ENCODE results near the gene NOTUM. TPM values are rescaled to one million over a fixed set of nuclear protein-coding genes. Genes with fewer than 3 reads are reported as not detected.
A peak's percentile ranks its signal among the peaks of the same experiment; 100 is the strongest.

The NOTUM gene
- polyA plus RNA-seq, 3 donors = not detected

GRCh38 chr17:81902653-81903414 is 58.2 kb downstream of the NOTUM start:
- H3K36me3 ChIP-seq (replicated peaks in 1 of 2; ENCODE audit: control insufficient read depth in 1 of 2, insufficient read depth in 2 of 2, low read length in 2 of 2) = peaks cover 36 to 56% of the 10 kb centered on the region in 2 donors
- no peak overlapping the region for H2AFZ ChIP-seq (ENCODE audit: insufficient read depth, low read depth, low read length, poor library complexity, severe bottlenecking)
- H3K4me1 ChIP-seq (ENCODE audit: control insufficient read depth in 1 of 2, insufficient read depth in 2 of 2, low read length in 2 of 2) = peaks cover 0 to 12% of the 10 kb centered on the region in 2 donors
- peaks cover 2% of the 10 kb centered on the region for H3K4me1 Mint-ChIP-seq
- peak overlapping the region in 1 of 2 donors; percentile 51 for H3K4me3 Mint-ChIP-seq
- peaks cover 4% of the 10 kb centered on the region for H3K79me2 ChIP-seq (ENCODE audit: insufficient read depth, low read length)
- no peak overlapping the region for H3K4me3 ChIP-seq (replicated peaks in 1 of 3; ENCODE audit: low read depth in 2 of 3, low read length in 3 of 3)
- WGBS (ENCODE audit: insufficient coverage) = 32% methylated on average over 37 of the region's 47 CpGs
- intact Hi-C loops (cut with micrococcal nuclease) = no loop called here
- H3K9me3 ChIP-seq (replicated peaks in 1 of 2; ENCODE audit: control insufficient read depth in 1 of 2, insufficient read depth in 1 of 2, low read length in 2 of 2) = no peaks in the 10 kb centered on the region
- peak overlapping the region; percentile 31 for H3K4me2 ChIP-seq (replicated peaks; ENCODE audit: extremely low read depth, low read length, poor library complexity, severe bottlenecking)
- H3K27me3 Mint-ChIP-seq (ENCODE audit: low read depth in 3 of 3) = peaks cover 19 to 33% (median 21%) of the 10 kb centered on the region in 3 donors
- TF ChIP-seq CTCF (IDR thresholded peaks at IDR 0.05) = no peak
- DNase-seq = no peak
- no peak overlapping the region for H3K9ac ChIP-seq (ENCODE audit: insufficient read depth, low read length, poor library complexity, severe bottlenecking)
- H3K27ac Mint-ChIP-seq = no peak overlapping the region
- peaks cover 3 to 20% of the 10 kb centered on the region in 2 donors for H3K27me3 ChIP-seq (ENCODE audit: control insufficient read depth in 2 of 2, insufficient read depth in 2 of 2, low read length in 2 of 2)
- no peak overlapping the region for H3K27ac ChIP-seq (ENCODE audit: low read depth in 1 of 2, low read length in 2 of 2)
- peaks cover 0 to 12% (median 0%) of the 10 kb centered on the region in 7 donors for H3K9me3 Mint-ChIP-seq
- peaks cover 53 to 62% of the 10 kb centered on the region in 2 donors for H3K36me3 Mint-ChIP-seq
- H4K20me1 ChIP-seq (ENCODE audit: insufficient read depth, low read length) = peaks cover 27% of the 10 kb centered on the region

Other genes starting within 250 kb of the NOTUM start
- 1 to 10 TPM; 1.8 to 2.3 (median 1.9) TPM for gene SLC25A10, start 248.9 kb downstream of the NOTUM start, polyA plus RNA-seq
- not detected for gene GCGR, start 157.0 kb downstream of the NOTUM start, polyA plus RNA-seq
- 10 to 100 TPM; 48.4 to 63.0 (median 48.5) TPM for gene MCRIP1, start 127.9 kb downstream of the NOTUM start, polyA plus RNA-seq
- 1 to 10 TPM in 1 of 3 donors, under 1 TPM in 2; 0.22 to 1.5 (median 0.33) TPM for gene PPP1R27, start 126.1 kb downstream of the NOTUM start, polyA plus RNA-seq
- gene P4HB, start 100.7 kb downstream of the NOTUM start, polyA plus RNA-seq = 100 to 1,000 TPM; 108 to 297 (median 291) TPM
- 100 to 1,000 TPM in 1 of 3 donors, 10 to 100 TPM in 2; 86.3 to 477 (median 97.2) TPM for gene ARHGDIA, start 89.8 kb downstream of the NOTUM start, polyA plus RNA-seq
- gene ALYREF, start 69.6 kb downstream of the NOTUM start, polyA plus RNA-seq = 10 to 100 TPM; 20.2 to 98.1 (median 57.3) TPM
- gene ANAPC11, start 69.5 kb downstream of the NOTUM start, polyA plus RNA-seq = 100 to 1,000 TPM; 184 to 512 (median 397) TPM
- gene NPB, start 58.9 kb downstream of the NOTUM start, polyA plus RNA-seq = under 1 TPM in 2 of 3 donors, not detected in 1; 0.08 to 0.16 TPM
- 10 to 100 TPM; 10.7 to 14.5 (median 11.0) TPM for gene PCYT2, start 49.8 kb downstream of the NOTUM start, polyA plus RNA-seq
- gene SIRT7, start 43.0 kb downstream of the NOTUM start, polyA plus RNA-seq = 10 to 100 TPM; 22.5 to 73.5 (median 23.7) TPM
- gene MAFG, start 33.5 kb downstream of the NOTUM start, polyA plus RNA-seq = 10 to 100 TPM in 1 of 3 donors, 1 to 10 TPM in 2; 7.4 to 66.0 (median 7.6) TPM
- gene PYCR1, start 23.9 kb downstream of the NOTUM start, polyA plus RNA-seq = under 1 TPM in 1 of 3 donors, not detected in 2; 0.07 TPM
- gene MYADML2, start 14.0 kb downstream of the NOTUM start, polyA plus RNA-seq = not detected
- gene ASPSCR1, start 16.4 kb upstream of the NOTUM start, polyA plus RNA-seq = 10 to 100 TPM; 25.5 to 31.9 (median 25.6) TPM
- gene CENPX, start 61.7 kb upstream of the NOTUM start, polyA plus RNA-seq = 10 to 100 TPM; 47.7 to 57.0 (median 55.9) TPM
- gene LRRC45, start 62.1 kb upstream of the NOTUM start, polyA plus RNA-seq = 10 to 100 TPM in 1 of 3 donors, 1 to 10 TPM in 2; 2.6 to 12.2 (median 3.4) TPM
- 1 to 10 TPM in 1 of 3 donors, not detected in 2; 1.8 TPM for gene RAC3, start 70.5 kb upstream of the NOTUM start, polyA plus RNA-seq
- gene DCXR, start 76.5 kb upstream of the NOTUM start, polyA plus RNA-seq = 10 to 100 TPM; 88.8 to 93.1 (median 90.3) TPM
- gene RFNG, start 90.6 kb upstream of the NOTUM start, polyA plus RNA-seq = 10 to 100 TPM in 1 of 3 donors, 1 to 10 TPM in 2; 1.5 to 32.4 (median 4.1) TPM
- gene GPS1, start 90.7 kb upstream of the NOTUM start, polyA plus RNA-seq = 100 to 1,000 TPM; 101 to 130 (median 110) TPM
- gene DUS1L, start 104.6 kb upstream of the NOTUM start, polyA plus RNA-seq = 100 to 1,000 TPM in 1 of 3 donors, 10 to 100 TPM in 2; 23.9 to 175 (median 47.6) TPM
- gene FASN, start 137.0 kb upstream of the NOTUM start, polyA plus RNA-seq = 1 to 10 TPM in 1 of 3 donors, under 1 TPM in 2; 0.08 to 8.4 (median 0.13) TPM

Data from CD14-positive monocyte (primary cell).